SIG-M5 treated with dmso at 0.1 percent for 504 hours (cell line): ENCODE results near the gene POLR1C.
"Not testable (repeated sequence)": the region's sequence is repeated elsewhere in the genome, so short reads cannot be mapped to it uniquely, and the experiment has no call there.

Source experiments
- DNase-seq: peaks from one replicate; lab custom pipeline; 2025; ENCODE audit not compliant: unreplicated experiment; lab: John Stamatoyannopoulos, UW

Gene POLR1C, protein sequence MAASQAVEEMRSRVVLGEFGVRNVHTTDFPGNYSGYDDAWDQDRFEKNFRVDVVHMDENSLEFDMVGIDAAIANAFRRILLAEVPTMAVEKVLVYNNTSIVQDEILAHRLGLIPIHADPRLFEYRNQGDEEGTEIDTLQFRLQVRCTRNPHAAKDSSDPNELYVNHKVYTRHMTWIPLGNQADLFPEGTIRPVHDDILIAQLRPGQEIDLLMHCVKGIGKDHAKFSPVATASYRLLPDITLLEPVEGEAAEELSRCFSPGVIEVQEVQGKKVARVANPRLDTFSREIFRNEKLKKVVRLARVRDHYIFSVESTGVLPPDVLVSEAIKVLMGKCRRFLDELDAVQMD

DNA sequence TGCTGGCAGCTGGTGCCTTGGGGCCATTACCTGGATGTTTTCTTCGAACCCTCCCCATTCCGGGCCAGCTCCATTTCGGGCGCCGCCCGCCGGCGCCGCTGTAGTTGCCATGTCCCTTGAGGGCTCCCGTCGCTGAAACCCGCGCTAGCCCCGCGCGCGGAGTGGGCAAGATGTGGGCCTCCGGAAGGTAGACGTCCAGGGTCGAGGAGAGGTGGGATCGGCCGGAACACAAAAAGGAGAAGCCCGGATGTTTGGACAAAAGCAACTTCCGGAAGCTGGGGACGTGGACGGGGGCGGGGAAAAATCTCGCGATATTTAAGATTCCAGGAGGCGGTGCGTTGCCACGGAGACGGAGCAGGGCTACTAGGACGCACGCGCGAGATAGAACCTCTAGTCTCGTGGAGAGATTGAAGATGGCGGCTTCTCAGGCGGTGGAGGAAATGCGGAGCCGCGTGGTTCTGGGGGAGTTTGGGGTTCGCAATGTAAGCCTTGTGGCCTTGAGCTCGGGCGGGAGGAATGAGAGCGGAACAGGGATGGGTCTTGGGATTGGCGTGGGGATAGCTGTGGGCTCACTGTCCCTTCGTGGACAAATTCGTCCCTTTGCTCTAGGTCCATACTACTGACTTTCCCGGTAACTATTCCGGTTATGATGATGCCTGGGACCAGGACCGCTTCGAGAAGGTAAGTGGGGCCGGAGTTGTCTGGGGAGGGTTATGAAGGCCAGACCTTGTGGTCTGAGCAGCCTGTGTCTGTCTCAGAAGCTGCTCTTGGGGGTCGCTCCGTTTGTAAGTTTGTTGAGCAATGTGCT is at the start of gene POLR1C, which contains the start of gene YIPF3:
Gene POLR1C (plus strand): TSS at position 393 of the 808 bp plus-strand sequence. CDS start 21 bp downstream, at position 414.
Gene YIPF3 (minus strand): TSS at position 230 of the 808 bp plus-strand sequence. CDS start 119 bp downstream, at position 111.
- DNase-seq = peak; percentile 98

DNA sequence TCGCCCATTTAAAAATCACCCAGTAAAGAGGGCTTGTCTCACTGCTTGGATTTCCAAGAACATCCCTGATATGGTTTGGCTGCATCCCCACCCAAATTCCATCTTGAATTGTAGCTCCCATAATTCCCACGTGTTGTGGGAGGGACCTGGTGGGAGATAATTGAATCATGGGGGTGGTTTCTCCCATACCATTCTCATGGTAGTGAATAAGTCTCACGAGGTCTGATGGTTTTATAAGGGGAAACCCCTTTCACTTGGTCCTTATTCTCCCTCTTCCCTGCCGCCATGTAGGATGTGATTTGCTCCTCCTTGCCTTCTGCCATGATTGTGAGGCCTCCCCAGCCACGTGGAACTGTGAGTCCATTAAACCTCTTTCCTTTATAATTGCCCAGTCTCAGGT is 49.6 kb upstream of the POLR1C start:
- not testable (repeated sequence) for DNase-seq

DNA sequence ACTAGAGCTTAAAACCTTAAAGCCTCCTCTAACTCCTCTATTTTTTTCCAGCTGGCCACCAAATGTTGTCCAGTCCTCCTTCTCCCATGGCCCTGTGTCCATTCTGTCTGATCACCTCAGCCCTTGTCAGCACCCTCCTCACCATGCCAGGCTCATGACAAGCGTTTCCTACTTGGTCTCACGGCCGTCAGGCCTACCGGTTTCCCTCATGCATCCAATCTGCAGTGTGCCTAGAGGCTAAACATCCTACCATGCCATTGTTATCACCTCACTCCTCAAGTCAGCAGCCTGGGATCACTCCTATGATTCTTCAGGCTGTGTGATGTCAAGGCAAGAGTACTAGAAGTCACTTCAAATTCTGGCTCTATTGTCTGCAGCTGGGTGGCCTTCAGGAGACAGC is 49.1 kb upstream of the POLR1C start:
- no peak for DNase-seq

DNA sequence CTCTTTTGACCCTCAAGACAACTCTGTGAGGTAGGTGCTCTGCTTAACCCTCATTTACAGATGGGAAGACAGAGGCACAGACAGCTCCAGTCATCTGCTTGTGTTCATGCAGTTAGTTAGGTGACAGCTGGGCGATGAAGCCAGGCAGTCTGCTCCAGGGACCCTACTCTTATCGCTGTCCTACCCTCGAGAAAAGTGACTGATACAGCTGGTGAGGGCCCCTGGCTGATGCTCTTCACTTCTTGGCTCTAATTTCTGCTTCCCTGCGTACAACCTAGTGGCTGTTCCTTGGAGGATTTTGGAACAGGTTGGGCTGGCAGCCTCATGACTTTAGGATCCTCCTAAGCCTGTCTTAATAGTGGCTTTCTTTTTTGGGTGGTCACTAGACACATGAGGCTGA is 48.6 kb upstream of the POLR1C start:
- DNase-seq = no peak

DNA sequence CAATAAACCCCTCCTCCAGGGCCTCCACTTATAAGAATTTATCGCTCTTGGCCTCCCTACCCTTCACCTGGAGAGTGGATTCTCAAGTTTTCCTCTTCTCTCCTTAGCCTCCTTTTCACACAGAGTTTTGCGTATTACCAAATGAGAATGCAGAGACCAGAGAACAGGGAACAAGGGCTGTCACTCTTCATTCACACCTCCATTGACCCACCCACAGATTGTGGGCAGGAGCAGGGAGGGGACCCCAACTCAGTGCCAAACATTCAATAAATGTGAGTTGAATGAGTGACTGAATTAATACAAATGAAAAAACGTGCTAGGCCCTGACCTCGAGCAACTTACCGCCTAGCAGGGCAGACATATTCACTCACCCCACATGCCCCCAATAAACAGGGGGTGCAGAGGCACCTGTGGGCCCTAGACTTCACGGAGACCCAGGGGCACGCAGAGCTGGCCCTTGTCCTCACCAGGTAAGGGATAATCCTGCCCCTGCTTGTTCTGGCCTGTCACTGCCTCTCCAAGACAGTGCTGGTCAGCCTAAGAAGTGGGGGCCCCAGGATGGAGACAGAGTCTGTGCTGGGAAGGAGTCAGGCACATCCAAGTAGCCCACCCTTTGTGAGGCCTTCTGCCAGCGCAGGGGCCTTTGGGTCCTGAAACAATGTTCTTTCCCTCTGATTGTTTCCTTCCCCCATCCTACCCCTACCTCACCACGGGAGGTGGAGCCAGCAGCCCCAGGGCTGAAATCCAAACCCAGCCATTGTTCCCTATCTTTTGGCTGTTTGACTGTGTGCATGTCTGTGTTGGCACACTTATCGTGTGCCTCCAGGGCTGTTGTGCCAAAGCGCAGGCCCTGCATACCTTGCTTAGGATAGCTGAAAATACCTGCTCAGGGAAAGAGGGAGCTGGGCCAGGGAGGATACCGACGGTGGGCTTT is 47.9 kb upstream of the POLR1C start:
- DNase-seq = no peak

DNA sequence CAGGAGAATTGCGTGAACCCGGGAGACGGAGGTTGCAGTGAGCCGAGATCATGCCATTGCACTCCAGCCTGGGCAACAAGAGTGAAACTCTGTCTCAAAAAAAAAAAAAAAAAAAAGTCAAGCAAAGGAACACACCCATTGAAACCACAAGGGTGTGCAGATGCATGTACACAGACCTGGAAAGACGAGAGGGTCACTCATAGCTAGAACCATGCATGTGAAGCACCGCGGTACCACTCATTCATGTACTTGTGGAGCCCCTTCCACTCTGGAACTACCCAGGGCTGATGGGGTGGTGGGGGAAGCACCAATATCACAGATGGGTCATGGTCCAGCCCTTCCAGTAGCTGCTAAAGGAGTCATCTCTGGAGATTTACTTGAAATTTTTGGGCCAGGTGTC is 46.9 kb upstream of the POLR1C start:
- no peak for DNase-seq

DNA sequence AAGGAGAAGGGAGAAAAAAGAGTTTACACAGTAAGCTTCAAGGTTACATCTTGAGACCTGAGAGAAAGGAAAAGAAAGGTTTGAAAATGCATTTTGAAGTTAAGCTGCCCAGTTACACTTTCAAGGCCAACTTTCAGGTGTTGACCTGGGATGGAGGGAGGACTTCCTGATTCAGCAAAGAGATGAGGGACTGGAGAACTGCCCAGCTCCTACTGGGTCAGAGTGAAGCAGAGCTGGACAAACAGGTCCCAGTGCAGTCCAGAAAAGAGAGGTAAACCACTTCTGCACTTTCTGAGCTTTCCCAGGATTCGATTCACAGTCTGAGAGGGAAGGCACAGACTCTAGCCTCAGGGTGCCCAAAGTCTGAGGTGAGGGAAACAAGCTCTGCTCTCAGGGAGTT is 45.5 kb upstream of the POLR1C start:
- DNase-seq = no peak

DNA sequence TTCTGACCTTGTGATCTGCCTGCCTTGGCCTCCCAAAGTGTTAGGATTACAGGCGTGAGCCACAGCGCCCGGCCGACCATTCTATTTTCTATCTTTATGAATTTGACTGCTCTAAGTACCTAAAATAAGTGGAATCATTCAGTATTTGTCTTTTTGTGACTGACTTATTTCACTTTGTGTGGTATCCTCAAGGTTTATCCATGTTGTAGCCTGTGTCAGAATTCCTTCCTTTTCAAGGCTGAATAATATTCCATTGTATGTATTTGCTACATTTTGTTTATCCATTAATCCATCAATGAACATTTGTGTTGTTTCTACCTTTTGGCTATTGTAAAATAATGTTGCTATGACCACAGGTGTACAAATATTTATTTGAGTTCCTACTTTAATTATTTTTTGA is 44.4 kb upstream of the POLR1C start:
- no peak for DNase-seq

DNA sequence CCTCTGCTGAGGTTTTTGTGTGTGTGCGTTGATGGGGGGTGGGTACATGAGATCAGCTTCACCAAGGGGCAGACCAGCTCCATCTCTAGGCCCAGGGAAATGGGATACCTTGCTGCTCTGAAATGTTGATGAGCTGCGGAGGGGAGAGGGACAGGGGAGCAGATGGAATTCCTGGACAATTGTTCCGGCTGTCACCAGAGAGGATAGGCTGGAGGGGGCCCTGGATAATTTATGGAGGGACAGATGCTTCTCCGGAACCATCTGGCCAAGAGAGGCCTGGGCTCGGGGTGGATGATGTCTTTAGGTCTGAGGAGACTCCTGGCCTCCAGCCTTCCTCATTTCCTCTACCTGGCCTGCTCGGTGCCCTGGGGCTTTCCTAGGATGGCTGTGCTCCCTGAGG is 41.4 kb upstream of the POLR1C start:
- no peak for DNase-seq

DNA sequence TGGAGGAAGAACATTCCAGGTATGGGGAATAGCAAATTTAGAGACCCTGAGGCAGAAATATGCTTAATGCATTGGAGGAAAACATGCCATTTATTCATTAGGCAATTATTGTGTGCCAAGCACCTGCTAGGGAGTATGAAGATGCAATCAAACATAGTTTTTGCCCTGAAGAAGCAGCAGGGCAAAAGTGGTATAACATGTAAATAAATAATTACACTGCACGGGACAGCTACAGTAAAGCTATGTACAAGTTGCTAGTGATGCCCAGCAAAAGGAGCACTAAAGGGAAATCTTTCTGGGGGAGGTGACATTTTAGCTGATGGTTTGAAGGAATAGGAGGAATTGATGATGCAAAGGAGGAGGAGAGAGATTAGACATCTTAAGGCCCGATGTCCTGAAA is 40.1 kb upstream of the POLR1C start:
- DNase-seq = no peak

DNA sequence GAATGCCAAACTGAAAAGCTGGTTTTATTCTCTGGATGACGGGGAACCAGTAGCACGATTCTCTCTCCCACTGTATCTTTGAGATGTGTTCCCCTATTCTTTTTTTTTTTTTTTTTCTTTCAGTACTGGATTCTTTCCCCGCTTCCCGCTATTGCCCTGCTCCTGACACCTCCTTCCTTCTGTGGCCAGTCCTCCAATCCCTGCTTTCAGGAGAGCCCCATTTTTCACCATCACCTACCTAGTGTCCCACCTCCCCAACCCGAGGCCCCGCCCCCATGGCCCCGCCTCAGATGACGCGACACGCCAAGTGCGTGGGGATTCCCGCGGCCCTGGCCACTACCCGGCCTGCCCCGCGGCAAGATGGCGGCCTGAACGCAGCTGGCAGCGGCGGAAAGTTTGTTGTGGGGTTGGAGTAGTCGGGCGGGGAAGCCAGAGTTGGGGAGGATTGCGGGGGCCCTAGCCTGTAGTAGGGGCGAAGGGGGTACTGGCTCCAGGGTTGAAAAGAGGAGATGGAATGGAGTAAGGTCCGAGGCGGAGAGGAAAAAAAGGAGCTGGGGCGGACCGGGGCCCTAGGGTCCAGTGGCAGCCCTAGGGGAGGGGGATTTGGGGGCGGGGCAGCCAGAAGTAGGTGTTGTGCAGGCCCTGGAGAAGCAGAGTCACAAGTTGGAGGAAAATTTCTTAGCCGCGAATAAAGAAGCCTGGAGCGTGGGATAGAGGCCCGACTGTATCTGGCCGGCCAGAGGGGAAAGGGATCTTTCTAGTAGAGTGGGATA is 39.5 kb upstream of the POLR1C start, which contains the start of gene TJAP1:
Gene TJAP1 (plus strand): TSS at position 336 of the 773 bp plus-strand sequence. CDS start 21,432 bp downstream, outside the sequence.
- peak; percentile 47 for DNase-seq

DNA sequence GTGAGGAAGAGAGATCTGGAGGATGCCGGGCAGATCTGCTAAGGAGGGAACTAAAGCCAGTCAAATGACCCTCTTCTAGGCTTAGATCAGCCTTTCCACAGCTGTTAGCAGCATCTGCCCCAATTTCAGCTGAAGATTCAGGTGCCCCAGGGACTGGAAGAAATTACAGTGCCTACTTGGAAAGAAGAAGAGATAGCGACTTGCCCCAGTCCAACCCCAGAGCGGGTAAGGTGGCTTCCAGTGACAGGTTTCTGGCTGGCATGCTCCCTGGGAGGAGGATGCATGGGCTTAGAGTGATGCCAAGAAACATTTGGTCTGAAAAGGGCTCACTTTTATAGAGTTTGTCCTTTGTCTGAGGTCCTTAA is 38.9 kb upstream of the POLR1C start:
- DNase-seq = no peak

DNA sequence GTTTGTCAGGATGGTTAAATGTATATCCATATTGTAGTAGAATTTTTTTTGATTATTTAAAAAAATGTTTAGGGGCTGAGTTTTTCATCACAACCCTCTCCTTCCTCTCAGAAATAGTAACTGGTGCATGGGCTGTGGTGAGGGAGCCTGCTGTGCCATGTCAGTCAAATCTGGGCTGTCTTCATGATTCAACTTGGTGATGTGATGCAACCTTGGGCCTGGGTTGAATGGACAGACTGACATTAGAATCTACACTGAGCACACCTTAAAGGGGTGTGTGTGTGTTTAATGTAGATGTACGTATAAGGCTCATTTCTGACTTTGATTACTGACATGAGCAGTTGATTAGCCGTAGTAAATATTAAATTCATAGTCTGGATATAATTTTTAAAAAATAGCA is 35.8 kb upstream of the POLR1C start:
- peak; percentile 48 for DNase-seq

DNA sequence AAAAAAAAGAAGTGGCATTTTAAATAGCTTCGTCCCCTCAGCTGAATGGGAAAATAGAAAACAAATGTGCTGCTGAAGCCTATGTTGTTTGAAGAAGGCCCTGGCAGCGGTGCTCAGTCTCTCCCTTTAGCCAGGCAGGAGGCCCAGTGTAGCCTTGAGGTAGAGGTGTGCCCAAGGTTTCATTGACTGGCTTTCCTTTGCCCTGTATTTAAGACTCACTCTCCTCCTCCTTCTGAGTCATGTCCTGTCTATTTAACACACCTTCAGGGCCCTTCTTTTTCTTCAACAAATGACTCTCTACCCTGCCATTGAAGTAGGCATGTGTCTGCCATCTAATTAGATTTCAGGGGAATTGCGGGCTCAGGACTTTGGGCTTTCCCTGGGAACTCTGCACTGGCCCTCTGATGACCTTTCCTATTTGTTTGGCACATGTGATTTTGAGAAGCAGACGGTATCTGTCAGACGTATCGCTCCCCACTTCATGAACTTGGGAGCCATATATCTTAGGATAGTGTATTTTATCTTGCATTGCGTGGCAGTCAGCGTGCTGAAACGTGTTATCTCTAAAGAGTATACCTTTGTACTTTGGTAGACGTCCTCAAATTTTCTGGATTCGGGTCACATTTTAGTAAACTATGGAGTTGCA is 35.2 kb upstream of the POLR1C start:
- DNase-seq = no peak

DNA sequence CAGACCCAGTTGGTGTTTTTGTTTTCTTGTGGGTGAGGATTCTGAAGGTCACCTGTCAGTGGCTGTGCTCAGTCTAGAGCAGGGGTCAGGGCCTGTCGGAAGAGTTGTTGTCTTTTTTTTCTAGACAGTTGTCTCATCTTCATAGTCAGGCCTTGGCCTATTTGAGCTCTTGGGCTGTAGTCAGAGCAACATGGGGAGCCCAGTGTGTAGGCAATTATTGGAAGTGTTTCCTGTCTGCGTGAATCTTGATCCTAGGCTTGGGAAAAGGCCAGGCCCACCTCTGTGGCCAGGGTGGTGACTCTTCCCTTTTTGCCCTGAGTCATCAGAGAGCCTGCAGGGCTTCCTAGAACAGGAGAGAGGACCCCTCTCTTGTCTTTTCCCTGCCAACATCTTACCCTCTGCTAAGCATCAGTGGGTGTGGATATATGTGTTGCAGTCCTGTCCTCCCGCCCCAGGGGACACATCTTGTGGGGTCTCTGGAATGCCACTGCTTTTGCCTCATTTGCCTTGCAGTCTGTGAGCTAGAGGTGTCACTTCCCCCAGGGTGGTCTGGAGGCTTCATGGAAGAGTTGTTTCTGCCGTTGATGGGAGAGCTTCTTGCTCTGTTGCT is 28.1 kb upstream of the POLR1C start:
- DNase-seq = no peak

DNA sequence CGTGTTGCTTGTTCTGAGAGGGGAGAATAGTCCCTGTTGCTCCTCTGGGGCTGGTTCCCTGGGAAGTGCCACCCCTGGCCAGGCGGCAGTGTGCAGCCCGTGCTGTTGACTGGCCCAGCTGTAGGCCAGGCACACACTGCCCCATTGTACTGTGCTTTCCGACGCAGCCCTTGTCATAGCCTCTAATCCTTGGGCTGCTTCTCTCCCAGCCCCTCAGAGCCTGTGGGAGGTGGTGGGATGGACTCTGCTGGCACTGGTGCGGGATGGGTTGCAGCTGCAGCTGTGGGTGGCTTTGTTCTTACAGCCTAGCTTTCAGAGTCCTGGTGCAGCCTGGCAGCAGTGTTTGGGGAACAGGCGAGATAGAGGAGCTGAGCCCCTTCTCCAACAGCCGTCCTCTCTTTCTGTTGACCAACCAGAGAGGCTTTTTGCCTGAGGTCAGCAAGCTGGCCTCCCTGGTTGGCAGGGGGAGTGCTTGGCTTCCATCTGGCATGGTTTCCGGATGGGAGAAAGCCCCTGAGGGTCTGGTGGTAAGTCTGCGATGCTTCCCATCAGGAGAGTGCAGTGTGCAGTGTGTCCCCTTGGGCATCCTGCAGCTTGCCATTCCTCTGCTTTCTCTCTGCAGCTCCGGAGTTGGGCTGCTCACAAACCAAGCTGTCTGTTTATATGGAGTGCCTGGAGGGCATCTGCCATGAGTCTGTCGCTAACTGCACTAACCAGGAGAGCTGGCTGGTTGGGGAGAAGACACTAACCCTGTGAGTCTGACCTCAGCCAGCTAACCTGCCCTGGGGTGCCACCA is 27.4 kb upstream of the POLR1C start:
- DNase-seq = no peak

DNA sequence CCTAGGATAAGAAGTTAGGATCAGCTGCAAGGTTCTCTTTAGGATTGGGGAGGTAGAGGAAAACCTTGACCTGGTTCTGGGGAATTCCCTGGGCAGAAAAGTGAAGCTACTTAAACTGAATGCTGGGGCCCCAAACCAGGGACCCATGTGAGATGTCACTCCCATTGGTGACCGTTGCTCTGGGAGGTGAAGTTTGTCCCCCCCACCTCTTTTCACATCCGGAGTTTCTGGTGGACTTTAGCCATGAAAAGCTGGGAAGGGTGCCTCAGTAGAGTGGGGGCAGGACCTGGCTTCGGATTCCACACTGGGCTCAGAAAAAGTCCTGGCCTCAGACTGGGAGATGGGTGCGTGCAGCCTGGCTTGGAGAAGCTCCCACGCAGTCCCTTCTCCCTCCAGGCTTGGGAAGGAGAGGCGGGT is 26.4 kb upstream of the POLR1C start:
- no peak for DNase-seq
